K562 (cell line): ENCODE data around the gene CD69. TPM values are rescaled to one million over a fixed set of nuclear protein-coding genes. Genes with fewer than 3 reads are reported as not detected.

Experiments used
- ATAC-seq: fragments of 200-7000 bp; cut with Tn5 transposase; 3 replicates; pipeline ENCODE4 v1.9.1; 2020; ENCODE audit warnings: moderate library complexity
- BruUV-seq: library from RNA; stranded (reverse); fragments of 400-500 nt; replicated peaks from 2 replicates; lab custom pipeline; 2021; lab: Mats Ljungman, UMichigan
- CTCF ChIA-PET: fragments of 300-600 bp; formaldehyde crosslinking; extraction: SDS; loops from one replicate; lab custom pipeline; 2021; ENCODE audit warnings: low intra/inter-chr PET ratio; lab: Yijun Ruan, JAX
- POLR2A ChIA-PET: fragments of 300-600, 350-650 bp; sonication (Branson Sonifier 250); formaldehyde crosslinking; extraction: SDS; loops from one replicate; lab custom pipeline; 2021; ENCODE audit warnings: antibody characterized with exemption, inconsistent platforms; lab: Yijun Ruan, JAX
- DNase-seq, 4 experiments: peaks; one replicate each; pipeline versions ENCODE4 v3.0.0 to v3.0.0-alpha.2; 2011 to 2018; ENCODE audit warnings: low spot score in 3 of 4, mixed read lengths in 3 of 4; ENCODE audit errors: extremely low read depth in 1 of 4
- FAIRE-seq: peaks from 2 replicates; lab custom pipeline; 2011; peaks lifted over from hg19 to GRCh38; lab: Jason Lieb, UNC
- H2AFZ ChIP-seq: 2 replicates; pipeline ENCODE4 v1.6.0; 2011; ENCODE audit warnings: low read depth, low read length, control low read depth, inconsistent platforms
- H3K27ac ChIP-seq: fragments of 200-600 bp; 3 replicates; pipeline ENCODE4 v1.8.0; 2011; ENCODE audit warnings: low read depth, mild to moderate bottlenecking, control low read depth, inconsistent platforms, low read length, moderate library complexity, mixed read lengths; ENCODE audit errors: extremely low read depth
- H3K27me3 ChIP-seq, 2 experiments: fragments of 300-600 bp in 1 of 2; 2 replicates in 1 of 2; 3 replicates in 1 of 2; pipeline versions ENCODE4 v1.6.0 to v1.8.0; 2011; ENCODE audit warnings: inconsistent platforms in 2 of 2, low read length in 2 of 2, mild to moderate bottlenecking in 1 of 2, mixed read lengths in 1 of 2, moderate library complexity in 1 of 2; ENCODE audit not compliant: control insufficient read depth in 2 of 2, insufficient read depth in 2 of 2
- H3K36me3 ChIP-seq: fragments of 300-600 bp; 3 replicates; pipeline ENCODE4 v1.8.0; 2011; ENCODE audit warnings: mild to moderate bottlenecking, low read length, inconsistent platforms; ENCODE audit not compliant: control insufficient read depth, insufficient read depth
- H3K4me1 ChIP-seq, 2 experiments: fragments of 200-600 bp in 1 of 2; replicated peaks in 1 of 2; 2 replicates in 1 of 2; 3 replicates in 1 of 2; pipeline versions ENCODE4 v1.5.1 to v1.8.0; 2011; ENCODE audit warnings: inconsistent platforms in 2 of 2, low read length in 2 of 2, mild to moderate bottlenecking in 1 of 2, mixed read lengths in 1 of 2, moderate library complexity in 1 of 2; ENCODE audit not compliant: control insufficient read depth in 2 of 2, insufficient read depth in 2 of 2
- H3K4me2 ChIP-seq: 2 replicates; pipeline ENCODE4 v1.6.1; 2011; ENCODE audit warnings: low read length, control low read depth, inconsistent platforms, mixed read lengths; ENCODE audit not compliant: insufficient read depth
- H3K4me3 ChIP-seq: fragments of 200-600 bp; sonication (generic), shearing (Covaris generic); 2 replicates; pipeline ENCODE4 v1.5.1; 2016; ENCODE audit warnings: control low read depth, inconsistent platforms
- H3K79me2 ChIP-seq: fragments of 200-600 bp; 3 replicates; pipeline ENCODE4 v1.8.0; 2011; ENCODE audit warnings: low read length, inconsistent platforms; ENCODE audit not compliant: control insufficient read depth, insufficient read depth
- H3K9ac ChIP-seq, 2 experiments: 2 replicates each; pipeline versions ENCODE4 v1.6.0 to v1.6.1; 2011; ENCODE audit warnings: low read depth in 2 of 2, low read length in 2 of 2, control low read depth in 1 of 2, inconsistent platforms in 1 of 2, mild to moderate bottlenecking in 1 of 2, mixed read lengths in 1 of 2; ENCODE audit not compliant: insufficient read depth in 1 of 2
- H3K9me1 ChIP-seq: one replicate; pipeline ENCODE4 v1.6.0; 2011; ENCODE audit warnings: inconsistent platforms, mild to moderate bottlenecking, low read length, moderate library complexity; ENCODE audit not compliant: control insufficient read depth, insufficient read depth
- H3K9me3 ChIP-seq: replicated peaks from 2 replicates; pipeline ENCODE4 v1.5.1; 2011; ENCODE audit warnings: low read depth, low read length, inconsistent platforms; ENCODE audit not compliant: control insufficient read depth, insufficient read depth
- H4K20me1 ChIP-seq: replicated peaks from 2 replicates; pipeline ENCODE4 v1.6.1; 2011; ENCODE audit warnings: low read length, inconsistent platforms, mixed read lengths; ENCODE audit not compliant: control insufficient read depth, insufficient read depth
- MCM7 ChIP-seq, 2 experiments: fragments of 450-650 bp; IDR thresholded peaks; 2 replicates each; pipeline ENCODE4 v1.6.1; 2016 to 2018
- RBM14 ChIP-seq: fragments of 200-400 bp; formaldehyde crosslinking; IDR thresholded peaks from 2 replicates; pipeline ENCODE4 v1.6.1; 2018; ENCODE audit warnings: low read depth, mild to moderate bottlenecking, low read length, moderate library complexity, borderline replicate concordance; ENCODE audit not compliant: insufficient read depth
- RBM25 ChIP-seq: fragments of 200-400 bp; formaldehyde crosslinking; IDR thresholded peaks from 2 replicates; pipeline ENCODE4 v1.6.1; 2018; ENCODE audit warnings: low read length, low read depth, moderate library complexity; ENCODE audit not compliant: severe bottlenecking
- ZFPM2 ChIP-seq: fragments of 250-450 bp; sonication (Bioruptor Pico); IDR thresholded peaks from 2 replicates; pipeline ENCODE4 v1.5.1; 2022; ENCODE audit warnings: mild to moderate bottlenecking
- ZSCAN32 ChIP-seq: fragments of 450-650 bp; formaldehyde crosslinking; IDR thresholded peaks from 2 replicates; pipeline ENCODE4 v1.4.0; 2020; ENCODE audit warnings: mild to moderate bottlenecking, moderate library complexity
- WGBS: fragments of 100-300 bp; shearing (Covaris generic); methylation state at CpG from one replicate; pipeline ENCODE4 v1.1.6; 2016; ENCODE audit warnings: low coverage, mixed read lengths; ENCODE audit not compliant: insufficient coverage; ENCODE audit errors: missing lambda C conversion rate; 5-methylcytosine and 5-hydroxymethylcytosine counted together
- in situ Hi-C: fragments of 300-500 bp; cut with MboI; formaldehyde crosslinking; loops from 4 replicates; pipeline ENCODE4 v1.15.0; 2018; ENCODE audit warnings: inconsistent platforms, mixed read lengths
- intact Hi-C: fragments of 100-400 bp; cut with micrococcal nuclease; formaldehyde crosslinking; loops from 2 replicates; pipeline ENCODE4 v1.14.2; 2022
- polyA plus RNA-seq, 8 experiments: library from polyadenylated mRNA; depleted of rRNA in 4 of 8; stranded (reverse) in 5 of 8; unstranded in 3 of 8; fragments of >200 nt; fragmentation: Nextera tagmentation in 2 of 8; fragmentation: Illumina TruSeq in 1 of 8; extraction: Ambion mirVana in 2 of 8; extraction: Trizol in 1 of 8; gene quantifications; 2 replicates each; pipeline versions ENCODE4 v1.2.1 to v1.2.3, GENCODE V29; 2011 to 2014; ENCODE audit warnings: inconsistent platforms in 1 of 8, missing spikeins in 1 of 8
- total RNA-seq, 7 experiments: library from RNA; depleted of rRNA in 6 of 7; stranded (reverse); fragments of >200 nt in 6 of 7; fragmentation: Illumina TruSeq in 2 of 7; extraction: Trizol in 2 of 7; gene quantifications; 2 replicates each; pipeline versions ENCODE4 v1.2.1 to v1.2.3, GENCODE V29; 2011 to 2021; ENCODE audit warnings: low replicate concordance in 1 of 7

Gene CD69
- total and polyA plus RNA-seq, 9 of the 15 experiments (the other 6 are each of a cell fraction or from before 2014, with no cell fraction given): 11.7 to 243 (median 54.4) TPM

DNA sequence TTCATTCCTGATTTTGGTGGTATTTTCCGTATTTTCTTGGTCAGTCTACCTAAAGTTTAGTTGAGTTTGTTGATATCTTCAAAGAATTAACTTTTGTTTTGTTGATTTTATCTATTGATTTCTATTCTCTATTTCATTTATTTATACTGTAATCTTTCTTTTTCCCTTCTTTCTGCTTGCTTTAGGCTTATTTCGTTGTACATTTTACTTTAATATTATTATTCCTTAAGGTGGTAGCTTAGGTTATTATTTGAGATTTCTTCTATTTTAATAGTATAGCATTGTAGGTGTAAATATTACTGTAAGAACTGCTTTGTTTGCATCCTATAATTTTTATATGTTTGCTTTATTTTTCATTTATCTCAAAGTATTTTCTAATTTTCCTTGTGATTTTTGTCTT lies 45.2 kb upstream of the CD69 start (continued):
- no peak for TF ChIP-seq MCM7 (IDR thresholded peaks at IDR 0.05)
- TF ChIP-seq ZSCAN32 (CRISPR knock-in tag): no peak
- TF ChIP-seq RBM14: no peak

DNA sequence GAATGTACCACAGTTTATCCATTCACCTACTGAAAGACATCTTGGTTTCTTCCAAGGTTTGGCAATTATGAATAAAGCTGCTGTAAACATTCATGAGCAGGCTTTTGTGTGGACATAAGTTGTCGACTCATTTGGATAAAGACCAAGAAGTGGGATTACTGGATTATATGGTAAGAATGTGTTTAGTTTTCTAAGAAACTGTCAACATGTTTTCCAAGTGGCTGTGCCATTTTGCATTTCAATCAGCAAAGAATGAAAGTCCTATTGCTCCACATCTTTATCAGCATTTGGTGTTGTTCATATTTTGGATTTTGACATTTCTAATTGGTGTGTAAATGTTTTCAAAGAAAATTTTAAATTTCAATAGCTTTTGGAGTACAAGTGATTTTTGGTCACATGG lies 39.3 kb upstream of the CD69 start:
- ATAC-seq: no peak
- no peaks in the 10 kb centered on the region for H3K27me3 ChIP-seq
- POLR2A ChIA-PET: interaction anchor here (0.5 kb wide), 1 partner anchor 14 kb away, joined by 4 read pairs; no protein-coding TSS in a partner anchor
- WGBS: 0% methylated on average over 1 of the region's 1 CpG
- H3K9me3 ChIP-seq: no peaks in the 10 kb centered on the region
- H2AFZ ChIP-seq: no peak overlapping the region
- CTCF ChIA-PET: interaction anchor here (0.6 to 5.8 kb wide), 2 partner anchors 50 to 161 kb away, joined by 4 to 71 read pairs; no protein-coding TSS in a partner anchor
- no peaks in the 10 kb centered on the region for H3K9me1 ChIP-seq
- no peak overlapping the region for H3K27ac ChIP-seq
- no peak overlapping the region for H3K4me3 ChIP-seq
- H3K79me2 ChIP-seq: 0 out of 3 replicates have a peak, but pooled peaks cover 3% of the 10 kb centered on the region
- H3K4me2 ChIP-seq: no peak overlapping the region
- DNase-seq: no peak
- no peak overlapping the region for H3K9ac ChIP-seq
- no peaks in the 10 kb centered on the region for H3K36me3 ChIP-seq
- FAIRE-seq: no peak
- TF ChIP-seq ZFPM2 (CRISPR knock-in tag): no peak
- TF ChIP-seq RBM25: peak; percentile 78
- no TSS peak for BruUV-seq
- intact Hi-C loops: loop anchor here (5.0 kb wide), 1 partner anchor 168 kb away; no protein-coding TSS in a partner anchor
- peaks cover 0 to 5% of the 10 kb centered on the region in 2 experiments; a peak in 2 of 5 replicates for H3K4me1 ChIP-seq
- H4K20me1 ChIP-seq: no peaks in the 10 kb centered on the region
- in situ Hi-C loops: loop anchor here (5.0 to 25.0 kb wide), 2 partner anchors 48 to 337 kb away; partner anchors contain the start of gene CLEC7A
